EH (cell line): ENCODE measurements around the gene YARS1.

Source experiments
- DNase-seq: peaks from one replicate; pipeline ENCODE4 v3.0.0-alpha.2; 2015; ENCODE audit warnings: low read depth

The YARS1 gene

GRCh38 chr1:32817159-32817814 lies at the start of gene YARS1, which contains the start of gene S100PBP:
YARS1 (minus strand) TSS chr1:32817358; CDS start chr1:32817244, 114 bp downstream.
S100PBP (plus strand) TSS chr1:32817653; CDS start chr1:32826100, 8,447 bp downstream.
- peak; percentile 98 for DNase-seq

- no peak for DNase-seq
These were observed 48.7 kb upstream of the YARS1 start for GRCh38 chr1:32865639-32866405.

DNA sequence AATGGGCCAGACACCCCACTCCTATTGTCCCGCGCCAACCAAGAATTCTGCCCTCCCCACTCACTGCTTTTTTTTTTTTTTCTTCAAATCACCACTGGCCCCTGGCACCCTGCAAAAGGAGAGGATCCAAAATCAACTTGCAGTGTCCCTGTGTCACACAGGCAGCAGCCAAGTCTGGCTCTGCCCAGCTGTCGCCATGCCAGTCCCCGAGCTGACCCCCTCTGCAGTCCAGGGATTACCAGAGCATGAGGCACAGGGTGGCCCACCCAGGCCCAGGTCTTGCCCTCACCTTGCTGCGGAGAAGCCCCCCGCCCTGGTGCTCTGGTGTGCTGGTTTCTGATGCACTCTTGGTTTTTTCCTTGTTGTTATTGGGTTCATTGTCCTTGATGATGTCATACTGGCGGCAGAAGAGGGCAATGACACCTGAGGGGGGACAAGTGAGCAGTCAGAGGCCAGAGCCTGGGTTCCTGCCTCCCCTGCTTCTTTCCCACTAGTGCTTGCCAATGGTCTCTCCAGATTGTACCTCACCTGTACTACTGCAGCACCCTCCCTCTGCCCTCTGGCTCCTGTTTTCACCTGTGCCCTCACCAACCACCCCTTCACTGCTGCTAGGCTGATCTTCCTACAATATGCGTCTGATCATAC lies 47.3 kb upstream of the YARS1 start:
- no peak for DNase-seq

DNA sequence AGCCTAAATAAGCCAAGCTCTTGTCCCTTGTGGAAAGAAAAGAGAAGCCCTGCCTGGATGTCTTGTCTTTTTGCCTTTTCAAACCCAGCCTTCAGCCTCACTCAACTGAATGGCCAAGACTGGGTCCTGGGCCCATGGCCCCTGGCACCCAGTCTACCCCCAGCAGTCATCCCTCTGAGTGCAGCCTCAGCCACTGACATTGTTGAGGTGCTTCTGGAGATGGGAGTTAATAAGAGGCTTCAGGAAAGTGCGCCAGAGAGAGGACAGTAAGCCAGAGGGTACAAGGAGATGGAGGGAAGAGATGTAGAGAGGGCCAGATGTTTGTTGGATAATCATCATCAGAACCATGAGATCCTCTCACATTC lies 46.7 kb upstream of the YARS1 start:
- no peak for DNase-seq

DNA sequence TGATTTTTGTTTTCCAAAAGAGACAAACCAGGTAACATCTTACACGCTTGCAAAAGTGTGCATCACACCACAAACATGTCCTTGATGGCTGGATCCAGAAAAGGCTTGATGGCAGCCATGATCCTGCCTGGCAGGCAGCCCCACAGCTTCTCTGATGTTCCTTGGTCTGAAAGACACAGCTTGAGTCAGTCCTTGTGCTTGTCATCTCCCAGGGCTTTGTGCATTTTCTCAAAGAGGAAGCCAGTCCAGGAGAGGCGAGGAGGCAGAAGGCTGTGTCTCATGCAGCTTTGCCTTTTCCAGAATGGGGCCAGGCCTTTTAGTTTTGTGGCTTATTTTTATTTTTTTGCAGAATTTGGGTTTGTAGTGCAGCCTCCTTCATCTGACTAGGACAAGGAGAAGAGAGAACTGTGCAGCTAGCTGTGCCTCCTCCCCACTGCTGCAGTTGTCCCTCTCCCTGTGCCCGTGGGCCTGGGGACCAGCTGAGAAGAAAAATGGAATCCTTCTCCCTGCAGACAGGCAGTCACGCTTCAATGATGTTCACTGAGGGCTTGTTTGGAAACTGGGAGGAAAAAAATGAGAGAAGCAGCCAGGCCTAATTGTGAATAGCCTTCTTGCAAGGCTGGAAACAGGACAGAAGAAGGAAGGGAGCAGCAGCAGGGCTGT lies 46.2 kb upstream of the YARS1 start:
- DNase-seq, result no peak

DNA sequence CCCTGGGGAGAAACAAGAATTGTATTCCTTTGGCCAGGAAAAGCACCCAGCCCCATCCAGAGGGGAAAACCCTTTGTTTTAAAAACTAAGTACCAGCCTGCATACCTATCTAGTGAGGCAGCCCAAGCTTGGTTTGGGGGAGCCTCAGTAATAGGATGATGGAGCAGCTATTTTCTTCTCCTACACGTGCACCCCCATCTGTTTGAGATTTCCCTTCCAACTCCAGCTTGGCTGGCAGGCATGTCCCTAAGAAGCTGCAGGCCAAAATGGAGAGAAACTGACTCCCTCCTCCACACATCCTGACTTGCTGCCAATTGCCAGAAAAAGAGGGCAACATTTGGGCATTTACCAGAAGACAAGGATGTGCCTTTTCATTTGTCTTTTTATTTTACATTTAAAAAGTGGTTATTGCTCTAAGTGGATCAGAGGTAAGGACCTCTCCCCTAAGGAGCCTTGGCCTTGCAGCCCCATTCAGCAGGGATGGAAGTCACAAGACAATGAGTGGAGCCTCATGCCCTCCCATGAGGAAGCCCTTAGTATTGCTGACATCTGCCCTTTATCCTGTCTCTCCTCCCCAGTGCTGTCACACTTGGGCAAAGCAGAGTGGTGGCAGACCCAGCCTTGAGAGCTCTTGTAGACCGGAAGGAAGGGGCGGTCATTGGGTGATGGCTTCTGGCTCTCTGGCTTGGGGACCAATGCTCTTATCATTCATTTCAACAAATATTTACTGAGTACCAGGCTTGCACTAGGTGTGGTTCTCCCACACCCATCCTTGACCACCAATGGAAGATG lies 44.9 kb upstream of the YARS1 start:
- DNase-seq, result peak; percentile 51

DNA sequence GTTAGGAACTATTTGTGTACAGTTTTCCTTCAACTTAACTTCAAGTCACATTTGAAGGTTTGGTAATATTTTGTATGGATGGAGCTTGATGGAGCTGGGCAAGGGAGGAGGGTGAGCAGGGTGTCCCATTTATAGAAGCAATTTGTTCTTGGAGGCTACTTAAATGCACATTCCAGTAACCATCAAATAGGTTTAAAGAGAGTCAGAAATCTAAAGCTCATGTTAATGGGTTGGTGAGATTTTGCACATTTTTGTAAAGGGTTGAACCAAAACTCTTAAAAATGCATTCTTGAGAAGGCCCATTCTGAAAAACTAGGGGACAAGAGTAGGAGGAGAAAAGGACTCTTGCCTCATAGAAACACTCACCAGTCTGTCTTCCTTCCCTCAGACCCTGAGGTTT lies 43.4 kb upstream of the YARS1 start:
- DNase-seq, result no peak

- DNase-seq, result no peak
These were observed 42.8 kb upstream of the YARS1 start for GRCh38 chr1:32859915-32860314.

- DNase-seq, result no peak
These were observed 41.6 kb upstream of the YARS1 start for GRCh38 chr1:32858791-32859190.

- DNase-seq, result no peak
These were observed 41.0 kb upstream of the YARS1 start for GRCh38 chr1:32858136-32858535.

DNA sequence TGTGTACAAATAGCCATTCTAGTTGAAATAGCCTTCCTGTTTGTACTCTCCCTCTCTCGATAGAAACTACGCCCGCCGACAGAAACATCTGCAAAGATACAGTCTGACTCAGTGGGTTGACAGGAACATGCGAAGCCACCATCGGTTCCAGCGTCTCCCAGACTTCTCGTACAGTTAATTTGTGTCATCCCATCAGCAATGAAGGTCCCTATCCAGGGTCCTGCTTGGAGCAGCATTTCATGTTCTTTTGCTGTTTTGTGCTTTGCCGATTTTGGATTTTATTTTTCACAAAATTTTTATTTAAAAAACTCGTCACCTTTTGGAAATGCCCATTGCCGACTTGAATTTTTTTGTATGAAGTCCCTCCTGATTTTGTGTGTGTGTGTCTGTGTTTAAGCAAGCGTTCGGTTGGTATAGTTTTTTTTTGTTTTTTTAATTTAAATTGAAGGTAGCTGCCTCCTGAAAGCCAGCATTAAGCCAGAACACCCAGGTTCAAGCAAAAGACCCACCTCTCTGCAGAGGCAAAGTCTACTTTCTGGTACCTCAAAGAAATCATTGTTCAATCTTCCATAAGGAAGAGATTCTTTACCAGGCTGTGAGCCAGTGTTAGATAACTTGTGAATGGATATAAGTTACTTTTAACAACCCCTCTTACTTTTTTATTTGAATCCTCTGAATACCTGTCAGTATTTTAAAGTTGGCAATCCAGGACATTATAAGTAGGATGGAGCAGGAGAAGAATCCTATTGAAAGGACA lies 38.9 kb upstream of the YARS1 start:
- DNase-seq, result no peak

DNA sequence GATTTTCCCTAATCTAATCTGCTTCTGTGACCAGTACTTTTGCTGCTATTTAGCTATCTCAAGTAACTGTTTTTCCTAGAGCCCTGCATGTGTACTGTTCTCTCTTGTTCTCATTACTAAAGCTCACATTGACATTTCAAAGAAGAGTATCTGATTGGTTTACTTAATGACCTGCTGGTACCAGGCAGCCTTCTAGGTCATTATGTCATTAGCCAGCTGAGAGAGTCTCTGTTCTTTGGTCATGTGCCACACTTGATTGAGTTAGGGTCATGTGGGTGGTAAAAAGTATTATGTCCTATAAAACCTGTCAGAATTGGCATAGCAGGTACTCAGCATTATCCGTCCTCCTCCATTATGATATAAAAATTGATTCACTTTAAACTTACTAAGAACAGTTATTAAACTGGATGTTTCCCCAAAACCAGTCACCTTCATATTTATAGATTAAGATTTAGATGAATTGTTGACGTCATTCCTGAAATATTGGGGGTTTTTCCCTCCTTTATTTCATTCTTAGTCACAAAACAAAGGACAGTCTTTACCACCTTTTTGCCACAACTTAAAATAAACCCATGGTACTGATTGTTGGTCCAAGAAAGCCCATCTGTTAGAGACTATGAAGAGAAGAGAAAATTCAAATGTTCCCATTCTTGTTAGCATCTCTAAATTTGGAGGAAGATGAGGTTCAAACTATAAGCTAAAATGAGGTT lies 31.4 kb upstream of the YARS1 start:
- no peak for DNase-seq

- no peak for DNase-seq
These were observed 14.7 kb upstream of the YARS1 start for GRCh38 chr1:32831878-32832277.

DNA sequence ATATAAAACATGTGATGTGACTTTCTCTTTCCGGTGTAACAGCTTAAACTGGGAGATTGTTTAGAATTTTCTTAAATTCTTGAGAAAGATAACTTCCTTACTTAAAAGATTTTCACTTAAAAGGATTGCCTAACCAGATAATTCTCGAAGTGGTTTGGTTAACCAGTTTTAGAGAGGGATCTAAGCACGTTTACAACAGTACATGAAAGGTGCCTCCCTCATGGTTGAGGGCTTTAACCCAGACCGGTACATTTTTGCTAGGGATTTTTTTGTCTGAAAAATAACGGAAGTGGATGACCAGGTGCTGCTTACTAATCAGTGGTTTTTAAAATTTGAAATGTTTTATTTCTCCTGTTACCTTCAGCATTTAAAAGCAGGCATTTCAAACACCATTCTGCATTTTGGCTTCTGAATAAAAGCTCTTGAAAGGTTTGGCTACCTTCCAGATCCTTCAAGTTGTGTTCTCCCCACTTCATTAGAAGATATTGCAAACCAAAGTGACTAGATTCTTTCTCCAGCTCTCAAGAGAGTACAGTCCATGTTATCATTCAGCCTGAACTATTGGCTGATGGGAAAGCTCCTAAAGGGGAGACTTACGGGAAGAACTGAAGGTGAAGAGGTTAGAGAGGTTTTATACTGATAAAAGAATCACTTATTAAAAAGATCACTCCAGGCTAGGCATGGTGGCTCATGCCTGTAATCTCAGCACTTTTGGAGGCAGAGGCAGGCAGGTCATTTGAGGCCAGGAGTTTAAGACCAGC lies 13.1 kb upstream of the YARS1 start:
- no peak for DNase-seq

DNA sequence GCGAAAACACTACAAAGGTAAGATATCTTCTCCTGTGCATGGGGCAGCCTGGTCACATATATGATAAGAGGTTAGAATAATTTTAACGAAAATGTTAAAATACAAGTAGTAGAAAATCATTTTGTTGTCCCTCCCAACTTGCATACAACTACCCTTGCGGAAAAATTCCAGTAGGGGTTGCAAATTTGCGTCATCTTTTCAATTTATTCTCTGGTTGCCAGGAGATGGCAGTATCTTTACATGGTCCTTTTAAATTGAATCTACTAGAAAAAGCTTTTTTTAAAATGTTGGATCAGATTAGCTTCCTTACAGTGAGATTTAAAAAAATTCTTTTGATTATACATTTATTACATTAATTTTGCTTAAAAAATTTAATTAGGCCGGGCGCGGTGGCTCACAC lies 11.2 kb upstream of the YARS1 start:
- DNase-seq, result peak; percentile 20

GRCh38 chr1:32825181-32825580 lies 8.0 kb upstream of the YARS1 start:
- DNase-seq, result no peak

DNA sequence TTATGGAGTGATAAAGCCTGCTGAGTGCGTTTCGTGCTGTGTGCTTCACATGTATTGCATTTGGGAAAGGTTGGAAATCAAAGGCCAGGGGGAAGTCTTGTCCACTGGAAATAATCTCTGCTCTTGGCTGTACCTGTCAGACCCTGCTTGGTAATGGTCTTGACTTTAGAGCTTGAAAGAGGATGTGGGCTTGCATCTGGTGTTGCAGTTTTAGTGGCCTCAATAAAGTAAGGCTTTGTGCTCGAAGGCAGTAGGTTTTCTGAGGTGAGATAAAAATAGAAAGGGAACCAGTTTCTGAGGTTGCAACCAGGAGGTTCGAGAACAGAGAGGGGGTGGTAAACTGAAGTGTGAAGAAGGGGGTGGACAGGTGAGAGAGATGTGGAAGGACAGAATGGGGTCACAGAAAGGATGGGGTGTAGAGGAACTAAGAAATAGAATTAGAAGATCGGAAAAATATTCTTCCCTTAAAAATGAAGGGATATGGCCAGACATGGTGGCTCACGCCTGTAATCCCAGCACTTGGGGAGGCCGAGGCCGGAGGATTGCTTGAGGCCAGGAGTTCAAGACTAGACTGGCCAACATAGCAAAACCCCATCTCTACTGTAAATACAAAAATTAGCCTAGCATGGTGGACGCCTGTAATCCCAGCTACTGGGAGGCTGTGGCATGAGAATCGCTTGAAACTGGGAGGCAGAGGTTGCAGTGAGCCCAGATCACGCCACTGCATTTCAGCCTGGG lies 1.8 kb upstream of the YARS1 start:
- no peak for DNase-seq

GRCh38 chr1:32817815-32818786 lies 943 bp upstream of the YARS1 start:
- DNase-seq, result peak; percentile 79
